ENCODE data around the gene WFDC6.
"Not testable (repeated sequence)": the region's sequence is repeated elsewhere in the genome, so short reads cannot be mapped to it uniquely, and the experiment has no call there.

Gene WFDC6

DNA sequence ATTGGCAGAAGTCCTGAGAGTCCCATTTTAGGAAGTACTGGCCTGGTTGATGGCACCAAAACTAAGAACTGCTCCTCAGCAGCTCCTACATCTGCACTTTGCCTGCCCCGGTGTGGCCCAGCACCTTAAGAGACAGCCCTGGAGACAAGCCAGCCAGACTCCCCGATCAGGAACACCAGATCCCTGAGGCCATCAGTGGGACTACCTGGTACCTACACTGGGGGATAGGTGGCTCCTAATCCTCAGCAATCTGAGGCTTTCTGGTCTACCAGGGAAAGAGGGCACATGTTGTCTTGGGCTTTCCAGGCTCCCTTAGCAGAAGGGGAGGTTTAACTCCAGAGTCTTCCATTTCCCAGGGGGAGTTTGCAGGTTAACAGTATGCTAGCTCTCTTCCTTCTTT is at the start of gene WFDC6:
Gene WFDC6 (minus strand): TSS at position 101 of the 400 bp plus-strand sequence. CDS start 75 bp downstream, at position 26.
- in situ Hi-C loops (cut with MboI; ENCODE audit: low sequenced_read_pairs): no loop called here

DNA sequence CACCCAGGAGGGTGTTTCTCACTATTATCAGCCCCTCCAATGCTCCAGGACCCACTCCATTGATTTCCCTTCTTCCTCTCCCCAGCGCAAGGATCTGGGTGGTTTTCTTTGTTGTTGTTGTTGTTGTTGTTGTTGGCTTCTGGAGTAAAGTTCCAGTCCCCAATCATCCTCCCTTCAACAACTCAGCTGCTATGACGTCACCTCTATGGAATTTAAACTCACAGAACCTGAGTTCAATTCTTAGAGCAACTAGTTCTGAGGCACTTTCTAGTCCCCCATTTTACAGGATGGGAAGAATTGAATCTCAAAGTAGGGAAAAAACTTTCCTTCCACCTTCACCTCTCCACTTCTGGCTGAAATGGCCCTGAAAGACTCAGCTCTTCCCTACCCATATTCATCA is 49.5 kb upstream of the WFDC6 start:
- in situ Hi-C loops (cut with MboI; ENCODE audit: low sequenced_read_pairs): no loop called here

DNA sequence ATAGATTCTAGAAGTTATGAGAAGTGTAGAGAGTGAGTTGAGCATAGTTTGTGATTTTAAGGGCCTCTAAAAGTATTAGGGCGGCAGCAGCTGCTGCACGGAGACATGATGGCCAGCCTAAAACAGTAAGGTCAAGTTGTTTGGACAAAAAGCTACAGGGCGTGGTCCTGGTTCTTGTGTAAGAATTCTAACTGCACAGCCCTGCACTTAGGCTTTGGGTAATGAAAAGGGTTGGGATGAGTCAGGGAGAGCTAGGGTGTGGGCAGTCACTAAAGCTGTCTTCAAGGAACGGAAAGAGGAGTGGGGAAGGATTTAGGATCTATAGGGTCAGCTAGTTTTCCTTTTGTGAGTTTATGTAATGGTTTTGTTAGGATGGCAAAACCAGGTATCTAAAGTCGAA is 46.7 kb upstream of the WFDC6 start:
- in situ Hi-C loops (cut with MboI; ENCODE audit: low sequenced_read_pairs): not testable (repeated sequence)

GRCh38 chr20:45584294-45584693 is 45.0 kb upstream of the WFDC6 start:
- in situ Hi-C loops (cut with MboI; ENCODE audit: low sequenced_read_pairs): not testable (repeated sequence)

GRCh38 chr20:45583502-45583901 is 44.2 kb upstream of the WFDC6 start:
- in situ Hi-C loops (cut with MboI; ENCODE audit: low sequenced_read_pairs): no loop called here

DNA sequence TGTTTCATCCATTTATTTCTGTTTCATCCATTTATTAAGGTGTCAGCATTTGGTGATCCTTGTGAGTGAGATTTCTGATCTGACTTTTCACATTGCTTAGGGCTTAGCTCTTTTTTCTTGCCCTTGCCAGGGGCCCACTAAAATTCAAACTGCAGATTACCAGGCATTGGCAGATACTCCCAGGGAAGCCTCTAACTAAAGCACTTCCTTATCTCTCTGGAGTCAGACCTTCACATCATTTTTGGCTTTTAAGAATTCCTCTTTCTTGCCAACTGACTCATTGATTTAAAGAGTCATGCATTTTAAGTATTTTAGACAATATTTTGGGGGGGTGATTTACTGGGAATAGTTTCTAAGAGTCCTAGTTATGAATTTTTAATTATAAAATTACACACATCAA is 42.4 kb upstream of the WFDC6 start:
- in situ Hi-C loops (cut with MboI; ENCODE audit: low sequenced_read_pairs): no loop called here

GRCh38 chr20:45579184-45579583 is 39.9 kb upstream of the WFDC6 start, which contains the start of gene WFDC8:
Gene WFDC8 (minus strand): TSS chr20:45579284. CDS start chr20:45579247, 37 bp downstream.
- in situ Hi-C loops (cut with MboI; ENCODE audit: low sequenced_read_pairs): no loop called here

DNA sequence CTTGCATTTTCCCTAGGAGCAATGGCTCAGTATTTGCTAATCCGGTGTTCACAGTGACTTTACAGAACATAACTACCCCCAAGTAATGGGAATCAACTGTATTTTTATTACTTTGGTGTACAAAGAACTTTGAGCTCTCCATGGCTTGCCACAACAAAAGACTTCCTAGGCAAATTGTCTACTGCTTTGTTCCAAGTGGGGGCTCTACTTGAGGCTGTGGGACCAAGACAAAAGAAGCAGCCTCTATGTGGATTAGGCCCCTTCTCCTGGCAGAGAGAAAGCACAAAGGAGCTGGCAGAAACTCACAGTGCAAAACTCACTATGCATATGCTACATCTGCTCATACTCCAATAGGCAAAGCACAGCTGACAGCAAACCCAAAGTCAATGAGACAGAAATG is 38.9 kb upstream of the WFDC6 start:
- in situ Hi-C loops (cut with MboI; ENCODE audit: low sequenced_read_pairs): no loop called here

- in situ Hi-C loops (cut with MboI; ENCODE audit: low sequenced_read_pairs): no loop called here
These were observed 37.7 kb upstream of the WFDC6 start for GRCh38 chr20:45576995-45577394.

- in situ Hi-C loops (cut with MboI; ENCODE audit: low sequenced_read_pairs): no loop called here
These were observed 36.6 kb upstream of the WFDC6 start for GRCh38 chr20:45575931-45576330.

DNA sequence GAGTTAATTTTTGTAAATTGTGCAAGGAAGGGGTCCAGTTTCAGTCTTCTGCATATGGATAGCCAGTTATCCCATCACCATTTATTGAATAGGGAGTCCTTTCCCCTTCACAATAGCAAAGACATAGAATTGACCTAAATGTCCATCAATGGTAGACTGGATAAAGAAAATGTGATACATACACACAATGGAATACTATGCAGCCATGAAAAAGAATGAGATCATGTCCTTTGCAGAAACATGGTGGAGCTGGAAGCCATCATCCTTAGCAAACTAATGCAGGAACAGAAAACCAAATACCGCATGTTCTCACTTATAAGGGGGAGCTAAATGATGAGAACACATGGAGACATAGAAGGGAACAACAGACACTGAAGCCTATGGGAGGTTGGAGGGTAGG is 30.4 kb upstream of the WFDC6 start:
- in situ Hi-C loops (cut with MboI; ENCODE audit: low sequenced_read_pairs): not testable (repeated sequence)

DNA sequence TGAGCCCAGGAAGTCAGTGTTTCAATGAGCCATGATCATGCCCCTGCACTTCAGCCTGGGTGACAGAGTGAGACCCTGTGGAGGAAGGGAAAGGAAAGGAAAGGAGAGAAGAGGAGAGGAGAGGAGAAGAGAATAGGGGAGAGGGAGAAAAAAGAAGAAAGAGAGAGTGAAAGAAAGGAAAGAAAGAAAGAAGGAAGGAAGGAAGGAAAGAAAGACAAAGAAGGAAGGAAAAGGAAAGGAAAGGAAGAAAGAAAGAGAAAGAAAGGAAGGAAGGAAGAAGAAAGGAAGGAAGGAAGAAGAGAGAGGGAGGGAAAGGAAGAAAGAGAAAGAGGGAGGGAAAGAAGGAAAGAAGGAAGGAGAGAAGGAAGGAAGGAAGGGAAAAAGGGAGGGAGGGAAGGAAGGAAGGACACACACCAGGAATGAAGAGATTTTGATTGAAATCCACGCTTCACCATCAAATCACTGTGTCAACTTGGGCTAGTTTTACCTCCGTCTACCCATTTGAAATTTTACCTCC is 25.5 kb upstream of the WFDC6 start:
- in situ Hi-C loops (cut with MboI; ENCODE audit: low sequenced_read_pairs): no loop called here

- in situ Hi-C loops (cut with MboI; ENCODE audit: low sequenced_read_pairs): no loop called here
These were observed 15.9 kb upstream of the WFDC6 start for GRCh38 chr20:45555198-45555597.

DNA sequence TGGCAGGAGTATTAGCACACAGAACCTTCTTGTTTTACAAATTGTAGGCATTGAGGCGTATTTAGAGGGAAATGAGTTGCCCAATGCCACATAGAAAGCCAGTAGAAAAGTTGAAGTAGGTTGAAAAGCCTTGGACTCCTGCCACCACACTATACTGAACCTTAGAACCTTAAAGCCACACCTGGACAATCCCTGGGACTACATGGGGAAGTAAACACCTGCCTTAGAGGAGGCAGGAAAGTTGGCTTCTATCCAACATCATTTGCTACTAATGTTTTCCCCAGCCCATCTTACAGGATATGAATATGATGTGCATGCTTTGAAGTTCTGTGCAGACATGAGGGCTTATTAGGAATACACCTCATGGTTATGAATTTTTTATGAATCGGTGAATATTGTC is 13.2 kb upstream of the WFDC6 start:
- in situ Hi-C loops (cut with MboI; ENCODE audit: low sequenced_read_pairs): no loop called here

GRCh38 chr20:45550765-45551164 is 11.5 kb upstream of the WFDC6 start:
- in situ Hi-C loops (cut with MboI; ENCODE audit: low sequenced_read_pairs): no loop called here

DNA sequence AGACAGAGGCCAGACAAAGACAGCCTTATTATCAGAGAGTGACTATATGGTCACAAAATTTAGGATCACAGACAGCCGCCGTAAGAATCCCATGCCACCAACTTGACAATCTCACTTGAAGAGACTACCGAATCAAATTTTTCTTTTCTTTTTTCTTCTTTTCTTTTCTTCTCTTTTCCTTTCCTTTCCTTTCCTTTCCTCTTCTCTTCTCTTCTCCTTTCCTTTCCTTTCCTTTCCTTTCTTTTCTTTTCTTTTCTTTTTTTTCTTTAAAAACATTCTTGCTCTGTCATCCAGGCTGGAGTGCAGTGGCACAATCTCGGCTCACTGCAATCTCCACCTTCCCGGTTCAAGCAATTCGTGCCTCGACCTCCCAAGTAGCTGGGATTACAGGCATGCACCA is 9.1 kb upstream of the WFDC6 start:
- in situ Hi-C loops (cut with MboI; ENCODE audit: low sequenced_read_pairs): no loop called here

- in situ Hi-C loops (cut with MboI; ENCODE audit: low sequenced_read_pairs): no loop called here
These were observed 8.0 kb upstream of the WFDC6 start, which contains the start of gene EPPIN for GRCh38 chr20:45547206-45547770. Gene EPPIN (minus strand): TSS chr20:45547401. CDS start chr20:45547357, 44 bp downstream.

DNA sequence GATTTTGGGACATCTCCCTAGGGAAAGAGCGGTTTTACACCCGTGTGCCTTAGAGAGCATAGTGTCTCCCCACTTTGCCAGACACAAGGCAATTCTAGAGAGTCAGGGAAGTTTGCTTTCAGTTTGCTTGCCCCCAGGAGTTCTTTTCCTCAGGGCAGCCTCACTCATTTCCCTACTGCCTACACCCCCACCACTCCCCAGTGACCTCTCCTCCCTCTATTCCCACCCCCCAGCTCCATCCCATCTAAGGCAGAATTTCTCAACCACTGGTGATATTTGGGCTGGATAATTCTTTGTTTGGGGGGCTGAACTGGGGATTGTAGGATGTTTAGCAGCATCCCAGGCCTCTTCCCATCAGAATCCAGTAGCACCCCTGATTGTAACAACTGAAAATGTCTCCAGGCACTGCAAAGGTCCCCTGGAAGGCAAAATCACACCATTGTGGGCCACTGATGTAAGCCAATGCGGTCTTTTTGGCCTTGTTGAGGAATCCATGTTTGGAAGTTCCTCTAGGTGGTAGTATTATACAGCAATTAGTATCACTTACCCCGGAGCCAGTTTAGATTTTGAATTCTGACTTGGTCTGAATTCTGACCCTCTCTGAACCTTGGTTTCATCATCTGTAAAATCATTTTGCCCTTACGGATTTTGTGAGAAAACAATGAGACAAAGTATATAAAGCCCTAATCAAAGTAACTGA is 6.6 kb upstream of the WFDC6 start:
- in situ Hi-C loops (cut with MboI; ENCODE audit: low sequenced_read_pairs): no loop called here

DNA sequence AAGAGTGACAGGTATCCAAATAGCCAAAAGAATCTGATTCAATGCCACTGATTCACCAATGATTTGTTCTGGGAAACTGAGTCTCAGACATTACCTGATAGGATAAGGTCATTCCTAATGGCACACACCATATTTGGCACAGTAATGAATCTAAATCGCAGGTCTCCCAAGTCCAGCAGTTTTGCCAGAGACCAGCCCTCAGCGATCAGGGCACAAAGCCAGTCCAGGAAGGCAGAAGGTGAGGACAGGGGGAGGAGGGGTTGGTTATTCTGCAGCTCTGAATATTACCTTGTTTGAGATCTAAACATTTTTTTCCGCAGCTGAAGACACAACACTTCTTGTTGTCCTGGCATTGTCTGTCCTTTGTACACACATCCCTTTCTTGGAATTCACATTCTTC is 6.1 kb upstream of the WFDC6 start:
- in situ Hi-C loops (cut with MboI; ENCODE audit: low sequenced_read_pairs): no loop called here

DNA sequence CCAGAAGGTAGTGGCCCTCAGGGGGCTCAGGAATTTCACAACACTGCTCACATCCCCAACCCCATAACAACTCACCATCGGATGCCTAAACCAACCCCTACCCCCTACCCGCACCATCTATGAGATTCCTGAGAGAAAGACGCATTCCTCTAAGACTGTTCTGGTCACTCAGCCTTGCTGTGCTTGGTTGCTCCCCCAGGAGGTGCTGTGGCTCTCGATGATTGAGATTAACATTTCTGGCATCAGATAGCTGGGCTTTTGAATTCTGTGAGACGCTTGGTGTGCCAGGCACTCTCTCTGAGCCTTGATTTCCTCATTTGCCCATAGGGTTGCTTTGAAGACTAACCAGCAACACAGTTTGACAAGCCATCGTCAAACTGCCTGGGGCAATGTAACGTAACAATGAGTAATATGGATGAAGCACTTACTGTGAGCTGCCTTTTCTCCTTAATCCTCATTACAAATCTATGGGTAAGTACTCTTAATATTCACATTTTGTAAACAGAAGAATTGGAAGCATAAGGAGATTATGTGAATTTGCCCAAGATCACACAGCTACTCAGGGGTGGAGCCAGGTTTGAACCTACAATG is 978 bp downstream of the WFDC6 start:
- in situ Hi-C loops (cut with MboI; ENCODE audit: low sequenced_read_pairs): no loop called here

GRCh38 chr20:45527294-45527693 is 12.0 kb downstream of the WFDC6 start:
- in situ Hi-C loops (cut with MboI; ENCODE audit: low sequenced_read_pairs): no loop called here

DNA sequence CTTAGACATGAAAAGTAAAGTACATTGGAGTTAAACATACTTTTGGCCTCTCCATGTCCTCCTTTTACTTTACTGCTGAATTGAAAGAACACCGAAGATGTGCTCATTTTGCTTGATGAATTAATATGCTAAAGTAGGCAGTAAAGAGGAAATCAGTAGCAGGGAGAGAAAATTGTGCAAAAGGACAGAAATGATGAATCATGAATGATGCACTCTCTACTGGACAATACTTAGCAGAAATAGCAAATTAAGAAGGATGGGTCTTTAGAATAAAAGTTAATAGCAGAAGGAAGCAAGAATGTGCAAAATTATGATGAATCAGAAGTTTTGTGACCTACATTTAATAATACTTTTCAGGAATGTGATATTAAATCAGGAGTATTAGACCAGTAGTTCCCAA is 15.5 kb downstream of the WFDC6 start:
- in situ Hi-C loops (cut with MboI; ENCODE audit: low sequenced_read_pairs): no loop called here

Data from HL-60/S4 (cell line).